GM21447 (cell line): ENCODE results near the gene GRM4.

ENCODE experiments used
- ATAC-seq: cut with Tn5 transposase; IDR thresholded peaks from one replicate; pipeline ENCODE4 v1.9.1; 2021; ENCODE audit not compliant: unreplicated experiment

GRM4 gene

DNA sequence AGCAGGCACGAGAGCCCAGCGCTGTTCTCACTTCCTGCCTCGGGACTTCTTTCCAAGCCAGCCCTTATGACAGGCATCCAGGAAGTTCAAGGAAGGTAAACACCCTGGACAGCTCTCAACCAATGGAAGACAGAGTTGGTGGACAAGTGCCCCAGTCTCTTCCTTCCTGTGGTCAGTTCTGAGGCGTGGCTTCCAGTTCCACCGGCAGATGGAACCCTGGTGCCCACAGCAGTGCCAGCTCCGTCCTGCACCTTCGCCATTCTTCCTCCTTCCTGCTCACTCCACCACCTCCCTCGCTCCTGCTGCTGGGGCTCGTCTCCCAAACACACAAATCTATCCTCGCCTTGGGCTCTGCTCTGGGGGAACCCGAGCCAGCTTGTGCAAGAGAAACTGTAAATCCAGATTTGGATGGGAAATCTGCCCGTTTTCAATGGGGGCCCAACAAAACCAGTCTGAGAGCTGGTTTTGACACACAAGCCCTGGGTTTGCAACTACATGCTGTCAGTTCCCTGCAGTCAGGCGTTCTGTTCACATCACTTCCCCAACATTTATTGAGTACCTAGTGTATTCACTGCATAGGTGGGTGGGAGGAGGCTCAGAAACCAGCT lies 162.7 kb downstream of the GRM4 start:
- ATAC-seq, result no peak

DNA sequence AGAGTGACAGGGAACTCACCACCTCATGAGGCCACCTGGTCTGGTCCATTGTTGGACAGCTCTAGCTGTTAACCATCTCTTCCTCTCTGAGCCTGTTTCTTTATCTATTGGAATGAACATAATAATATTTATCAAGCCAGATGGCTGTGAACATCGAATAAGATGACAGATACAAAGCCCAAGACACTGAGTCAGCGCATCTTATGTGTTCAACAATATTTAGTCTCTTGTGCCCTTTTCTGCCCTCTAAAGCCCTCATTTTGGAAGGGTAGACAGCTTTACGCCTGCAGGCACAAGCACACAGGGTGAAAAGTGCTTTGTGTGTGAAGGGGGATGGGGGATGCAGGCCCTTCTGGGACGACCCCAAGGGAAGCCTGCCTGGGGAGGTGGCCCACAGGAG lies 164.0 kb downstream of the GRM4 start:
- ATAC-seq, result no peak

DNA sequence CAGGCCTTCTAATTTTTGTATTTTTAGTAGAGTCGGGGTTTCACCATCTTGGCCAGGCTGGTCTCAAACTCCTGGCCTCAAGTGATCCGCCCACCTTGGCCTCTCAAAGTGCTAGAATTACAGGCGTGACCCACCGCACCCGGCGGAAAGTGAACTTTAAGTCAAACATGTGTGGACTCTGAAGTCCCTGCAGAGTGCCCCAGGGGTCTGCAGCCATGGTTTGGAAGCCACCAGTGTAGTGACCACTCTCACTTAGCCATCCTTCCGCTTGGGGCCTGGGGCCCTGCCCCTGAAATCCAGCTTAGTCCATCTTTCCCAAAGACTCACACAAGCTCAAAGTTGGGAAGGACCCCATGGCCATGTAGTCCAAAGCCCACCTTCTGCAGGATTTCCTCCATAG lies 164.5 kb downstream of the GRM4 start:
- ATAC-seq, result no peak

DNA sequence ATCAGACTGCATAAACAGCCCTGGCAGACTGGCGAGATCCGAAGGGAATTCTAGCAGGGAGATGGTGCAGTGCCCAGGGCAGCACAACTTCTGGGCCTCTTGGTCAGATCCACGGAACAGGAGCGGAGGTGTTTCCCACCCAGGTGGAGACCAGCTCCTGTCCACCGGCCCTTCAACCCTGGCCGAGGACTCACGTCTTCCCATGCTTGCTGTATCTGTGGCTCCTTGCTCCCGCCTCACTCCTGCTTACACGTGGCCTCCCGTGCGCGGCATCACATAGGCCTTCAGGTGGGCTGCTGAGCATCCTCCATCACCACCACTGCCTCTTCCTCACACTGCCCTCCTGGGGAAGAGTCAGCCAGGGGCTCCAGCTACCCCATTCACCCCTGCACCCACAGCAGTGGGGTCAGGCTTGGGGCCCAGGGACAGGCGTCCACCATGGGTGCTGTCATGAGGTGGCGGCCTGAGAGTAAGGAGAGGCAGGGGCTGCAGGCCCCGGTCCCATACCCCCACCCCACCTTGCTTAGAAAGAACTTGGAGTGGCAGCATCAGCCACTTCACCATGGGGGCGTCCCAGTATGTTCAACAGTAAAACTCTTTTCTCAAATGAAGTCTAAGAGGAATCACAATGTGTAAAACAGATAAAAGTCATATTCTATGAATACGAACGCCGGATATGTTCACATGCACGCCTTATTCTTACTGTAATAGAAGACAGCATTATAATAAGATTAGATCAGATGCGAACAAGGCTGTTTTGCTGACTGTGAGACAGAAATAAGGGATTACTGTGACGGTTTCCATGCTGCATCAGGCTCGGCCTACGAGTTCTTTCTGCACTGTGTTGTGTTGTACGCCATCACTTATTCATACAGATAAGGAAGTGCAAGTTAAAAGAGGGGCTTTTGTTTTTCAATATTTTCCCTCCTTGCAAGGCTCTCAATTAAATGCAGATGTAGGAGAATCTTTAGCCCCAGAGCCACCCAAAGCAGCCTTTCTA lies 165.4 kb downstream of the GRM4 start:
- no peak for ATAC-seq

DNA sequence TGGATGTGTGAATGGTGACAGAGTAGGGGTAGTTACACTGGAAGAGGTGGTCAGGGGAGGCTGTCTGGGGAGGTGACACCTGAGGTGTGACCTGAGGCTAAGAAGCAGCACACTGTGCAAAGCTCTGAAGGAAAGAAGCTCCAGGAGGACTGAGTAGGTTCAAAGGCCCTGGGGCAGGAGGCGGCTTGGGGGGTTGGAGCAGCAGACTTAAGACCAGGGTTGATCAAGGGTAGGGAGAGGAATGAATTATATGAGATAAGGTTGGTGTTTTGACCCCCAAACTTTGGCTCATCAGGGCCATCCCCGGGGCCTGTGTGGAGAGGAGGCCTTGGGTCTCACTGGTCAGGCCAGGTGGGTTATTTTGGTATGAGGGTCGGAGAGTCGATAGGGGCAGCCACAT lies 166.1 kb downstream of the GRM4 start:
- ATAC-seq, result no peak

DNA sequence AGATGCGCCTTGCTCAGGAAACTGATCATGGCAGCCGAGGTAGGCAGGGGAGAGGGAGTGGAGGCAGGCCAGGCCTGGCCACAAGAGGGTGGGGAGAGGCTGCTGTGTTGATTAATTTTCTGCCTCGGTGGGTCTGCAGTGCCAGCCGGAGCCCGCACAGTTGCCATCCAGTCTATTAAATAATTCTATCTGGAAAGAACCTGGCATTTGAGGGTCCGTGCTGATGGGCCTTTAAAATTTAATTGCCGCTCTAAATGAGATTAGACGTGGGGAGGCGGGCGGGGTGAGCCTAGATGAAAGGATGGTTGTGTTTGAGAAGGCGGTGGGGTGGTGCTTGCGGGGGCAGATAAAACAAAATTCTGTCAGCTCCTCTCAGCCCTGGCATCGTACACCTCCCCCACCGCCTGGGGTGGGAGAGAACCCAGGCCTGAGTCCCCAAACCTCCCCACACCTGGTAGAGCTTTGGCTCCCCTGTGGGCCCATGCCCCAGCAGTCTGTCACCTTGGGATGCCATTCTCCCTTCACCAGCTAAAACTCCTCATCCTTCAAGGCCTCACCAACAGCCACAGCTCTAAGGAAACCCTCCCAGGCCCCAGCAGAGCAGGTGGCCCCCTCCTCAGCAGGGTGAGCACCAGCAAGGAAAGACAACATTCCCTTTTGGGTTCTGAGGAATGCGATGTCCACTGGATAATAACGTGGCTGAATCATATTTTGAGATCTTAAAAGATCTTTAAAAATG lies 167.3 kb downstream of the GRM4 start:
- ATAC-seq, result no peak

DNA sequence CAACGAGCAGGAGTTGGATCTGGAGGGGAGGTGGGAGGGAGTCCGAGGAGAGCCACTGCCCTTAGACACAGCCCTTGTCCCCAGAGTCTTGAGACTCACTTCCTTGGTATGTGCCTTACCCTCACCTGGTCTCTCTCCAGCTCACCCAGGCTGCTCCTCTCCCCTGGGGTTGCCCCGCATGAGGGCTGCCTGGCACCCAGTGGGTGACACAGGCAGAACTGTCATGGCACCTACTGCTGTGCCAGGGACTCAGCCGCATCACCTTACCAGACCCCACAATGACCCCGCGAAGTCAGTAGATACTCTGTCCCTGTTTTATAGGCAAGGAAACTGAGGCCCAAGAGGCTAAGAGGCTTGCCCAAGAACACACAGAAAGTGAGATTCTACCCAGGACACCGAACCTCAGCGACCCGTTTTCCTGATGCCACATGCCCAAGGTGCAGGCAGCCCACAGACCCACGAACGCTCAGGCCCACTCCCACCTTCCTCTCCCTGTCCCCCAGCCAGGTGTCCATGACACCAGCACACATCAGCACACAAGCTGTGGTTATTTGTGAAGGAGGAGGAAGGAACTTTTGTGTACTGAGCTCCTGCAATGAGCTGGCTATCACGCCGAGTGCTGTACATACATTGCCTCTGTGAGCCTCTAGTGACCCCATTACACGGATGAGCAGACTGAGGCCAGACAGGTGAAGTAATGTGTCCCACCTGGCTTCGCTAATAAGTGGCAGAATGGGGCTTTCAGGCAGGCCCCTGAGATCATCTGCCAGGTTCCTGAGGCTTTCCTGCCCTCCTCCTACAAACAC lies 168.1 kb downstream of the GRM4 start:
- no peak for ATAC-seq

DNA sequence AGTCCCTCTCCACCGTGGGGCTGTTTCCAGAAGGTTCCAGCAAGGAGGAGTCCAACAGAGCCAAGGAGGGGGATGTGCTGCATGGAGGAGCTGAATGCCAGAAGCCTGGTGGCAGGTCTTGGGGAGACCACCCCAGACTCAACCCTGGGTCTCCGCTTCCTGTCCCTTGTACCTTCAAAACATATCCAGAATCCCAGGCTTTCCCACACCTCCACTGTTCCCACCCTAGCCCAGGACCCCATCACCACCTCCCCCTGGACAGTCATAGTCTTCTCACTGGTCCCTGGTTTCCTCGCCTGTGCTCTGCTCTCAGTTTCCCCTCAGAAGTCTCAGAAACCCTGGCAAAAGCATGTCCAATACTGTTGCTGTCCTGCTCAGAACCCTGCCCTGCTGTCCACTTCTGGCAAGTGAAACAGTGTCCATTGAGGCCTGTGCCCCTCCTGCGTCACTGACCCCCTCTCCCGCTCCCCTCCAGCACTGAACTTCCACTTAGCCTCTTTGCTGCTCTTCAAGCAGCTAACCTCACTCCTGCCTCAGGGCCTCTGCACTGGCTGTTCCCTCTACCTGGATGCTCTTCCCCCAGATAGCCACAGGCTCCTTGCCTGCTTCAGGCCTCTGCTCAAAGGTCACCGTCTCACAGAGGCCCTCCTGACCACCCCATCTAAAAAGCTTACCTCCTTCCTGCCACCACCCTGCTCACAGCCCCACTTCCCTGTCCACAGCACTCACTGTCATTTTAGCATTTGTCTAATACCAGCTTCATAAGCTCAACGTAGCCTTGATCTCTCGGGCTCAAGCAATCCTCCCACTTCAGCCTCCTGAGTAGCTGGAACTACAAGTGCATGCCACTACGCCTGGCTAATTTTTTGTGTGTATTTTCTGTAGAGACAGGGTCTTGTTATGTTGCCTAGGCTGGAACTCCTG lies 169.2 kb downstream of the GRM4 start:
- ATAC-seq, result no peak

DNA sequence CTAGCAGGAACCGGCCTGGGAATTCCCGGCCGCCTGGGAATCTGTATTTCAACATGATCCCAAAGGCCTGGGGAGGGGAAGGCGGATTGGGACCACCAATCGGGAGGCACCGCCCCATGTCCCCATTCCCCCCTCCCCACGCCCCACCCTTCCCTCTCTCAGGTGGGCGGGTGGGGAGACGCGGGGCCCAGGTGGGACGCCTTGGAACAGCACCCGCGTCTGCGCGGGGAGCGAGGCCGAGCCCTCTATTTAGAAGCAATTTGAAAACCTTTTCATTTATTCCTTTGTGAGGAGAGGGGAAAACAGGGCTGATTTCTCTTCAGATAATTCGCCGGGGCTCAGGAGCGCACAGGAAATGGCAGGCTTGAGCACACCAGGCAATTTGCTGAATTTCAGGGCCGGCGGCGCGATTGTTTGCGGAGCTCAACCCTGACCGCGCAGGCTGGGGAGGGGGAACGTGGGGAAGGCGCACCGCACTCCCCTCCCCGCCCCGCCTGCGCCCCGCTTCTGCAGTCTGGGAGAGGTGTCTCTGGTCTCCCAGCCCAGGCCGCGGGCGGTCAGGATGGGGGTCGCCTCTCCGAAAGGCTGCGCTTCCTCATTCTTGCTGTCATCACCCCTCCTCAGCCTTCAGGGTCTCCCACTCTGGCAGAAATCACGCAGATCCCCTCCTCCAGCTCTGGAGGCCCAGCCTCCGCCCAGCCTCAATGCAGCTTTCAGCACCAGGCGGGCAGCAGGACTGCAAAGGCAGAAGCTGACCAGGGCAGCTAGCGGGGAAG lies 170.0 kb downstream of the GRM4 start:
- no peak for ATAC-seq

DNA sequence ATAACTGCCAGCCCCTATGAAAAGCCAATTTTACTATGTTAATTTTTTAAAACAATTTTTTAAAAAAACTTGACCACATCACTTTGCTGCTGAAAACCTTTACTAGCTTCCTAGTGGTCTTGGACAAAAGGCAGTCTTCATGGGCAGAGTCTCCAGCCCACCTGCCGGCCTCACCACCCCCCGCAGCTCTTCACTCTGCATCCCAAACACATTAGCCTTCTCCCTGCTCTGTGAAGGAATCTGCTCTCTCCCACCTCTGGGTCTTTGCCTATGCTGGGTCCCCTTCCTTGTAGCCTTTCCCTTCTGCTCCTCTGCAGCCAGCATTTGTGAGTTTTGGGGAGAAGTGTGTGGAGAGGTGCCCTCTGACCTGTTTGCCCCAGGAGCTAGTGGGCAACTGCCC lies 171.4 kb downstream of the GRM4 start:
- ATAC-seq, result no peak

DNA sequence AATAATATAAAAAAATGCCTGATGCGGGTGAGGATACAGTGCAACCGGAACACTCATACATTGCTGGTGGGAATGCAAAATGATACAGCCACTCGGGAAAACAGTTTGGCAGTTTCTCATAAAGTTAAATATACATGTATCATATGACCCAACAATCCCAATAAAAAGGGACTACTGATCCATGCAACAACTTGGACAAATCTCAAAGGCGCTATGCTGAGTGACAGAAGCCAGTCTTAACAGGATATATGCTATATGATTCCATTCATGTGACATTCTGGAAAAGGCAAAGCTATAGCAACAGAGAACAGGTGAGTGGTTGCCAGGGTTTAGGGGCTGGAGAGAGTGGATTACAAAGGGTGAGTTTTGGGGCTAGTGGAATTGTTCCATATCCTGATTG lies 171.9 kb downstream of the GRM4 start:
- ATAC-seq, result no peak

DNA sequence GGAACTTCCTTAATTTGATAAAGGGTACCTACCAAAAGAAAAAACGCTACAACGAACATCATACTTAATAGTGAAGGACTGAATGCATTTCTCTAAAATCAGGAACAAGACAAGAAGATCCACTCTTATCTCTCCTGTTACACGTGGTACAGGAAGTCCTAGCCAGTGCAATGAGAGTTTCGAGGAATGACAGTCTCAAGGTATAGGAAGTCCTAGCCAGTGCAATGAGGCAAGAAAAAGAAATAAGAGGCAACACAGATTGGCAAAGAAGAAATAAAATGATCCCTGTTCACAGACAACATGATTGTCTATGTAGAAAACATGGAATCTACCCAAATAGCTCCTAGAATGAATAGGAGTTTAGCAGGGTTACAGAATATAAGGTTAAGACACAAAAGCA lies 174.3 kb downstream of the GRM4 start:
- no peak for ATAC-seq
